Measurements from ENCODE around the gene USP35.

Gene USP35

GRCh38 chr11:78237293-78238046 is 48.8 kb downstream of the USP35 start:
- Histone ChIP-seq H3K27ac (ENCODE audit: low read depth, low read length) (no peak overlapping the region), H3K4me1 (ENCODE audit: control insufficient read depth, insufficient read depth, low read length, unreplicated experiment) (peaks cover 2% of the 10 kb centered on the region), H3K79me2 (ENCODE audit: control insufficient read depth, insufficient read depth, low read length, unreplicated experiment) (no peaks in the 10 kb centered on the region), H2AFZ (ENCODE audit: low read length, unreplicated experiment) (no peak overlapping the region), H3K27me3 (ENCODE audit: insufficient read depth, low read length) (no peaks in the 10 kb centered on the region), H3K4me3 (ENCODE audit: low read depth, low read length) (no peak overlapping the region), H3K36me3 (ENCODE audit: insufficient read depth, low read length) (peaks cover 6% of the 10 kb centered on the region; the same call in 1 of the 2 replicates)

GRCh38 chr11:78239781-78240180 is 51.1 kb downstream of the USP35 start:
- H3K27ac ChIP-seq (ENCODE audit: low read depth, low read length), result no peak overlapping the region
- H2AFZ ChIP-seq (ENCODE audit: low read length, unreplicated experiment), result no peak overlapping the region
- H3K4me1 ChIP-seq (ENCODE audit: control insufficient read depth, insufficient read depth, low read length, unreplicated experiment), result no peaks in the 10 kb centered on the region
- peaks cover 6% of the 10 kb centered on the region; the same call in 1 of the 2 replicates for H3K36me3 ChIP-seq (ENCODE audit: insufficient read depth, low read length)
- no peaks in the 10 kb centered on the region for H3K79me2 ChIP-seq (ENCODE audit: control insufficient read depth, insufficient read depth, low read length, unreplicated experiment)
- no peak overlapping the region for H3K4me3 ChIP-seq (ENCODE audit: low read depth, low read length)
- no peaks in the 10 kb centered on the region for H3K27me3 ChIP-seq (ENCODE audit: insufficient read depth, low read length)

GRCh38 chr11:78241475-78241874 is 52.8 kb downstream of the USP35 start:
- Histone ChIP-seq H3K27ac (ENCODE audit: low read depth, low read length) (no peak overlapping the region), H3K36me3 (ENCODE audit: insufficient read depth, low read length) (peaks cover 6% of the 10 kb centered on the region; the same call in 1 of the 2 replicates), H3K4me1 (ENCODE audit: control insufficient read depth, insufficient read depth, low read length, unreplicated experiment) (no peaks in the 10 kb centered on the region), H3K27me3 (ENCODE audit: insufficient read depth, low read length) (no peaks in the 10 kb centered on the region), H3K4me3 (ENCODE audit: low read depth, low read length) (no peak overlapping the region), H3K79me2 (ENCODE audit: control insufficient read depth, insufficient read depth, low read length, unreplicated experiment) (no peaks in the 10 kb centered on the region), H2AFZ (ENCODE audit: low read length, unreplicated experiment) (no peak overlapping the region)

GRCh38 chr11:78244080-78244479 is 55.4 kb downstream of the USP35 start:
- no peak overlapping the region for H2AFZ ChIP-seq (ENCODE audit: low read length, unreplicated experiment)
- no peak overlapping the region for H3K4me3 ChIP-seq (ENCODE audit: low read depth, low read length)
- H3K4me1 ChIP-seq (ENCODE audit: control insufficient read depth, insufficient read depth, low read length, unreplicated experiment), result no peaks in the 10 kb centered on the region
- no peaks in the 10 kb centered on the region for H3K79me2 ChIP-seq (ENCODE audit: control insufficient read depth, insufficient read depth, low read length, unreplicated experiment)
- no peaks in the 10 kb centered on the region for H3K27me3 ChIP-seq (ENCODE audit: insufficient read depth, low read length)
- no peaks in the 10 kb centered on the region for H3K36me3 ChIP-seq (ENCODE audit: insufficient read depth, low read length)
- H3K27ac ChIP-seq (ENCODE audit: low read depth, low read length), result no peak overlapping the region

DNA sequence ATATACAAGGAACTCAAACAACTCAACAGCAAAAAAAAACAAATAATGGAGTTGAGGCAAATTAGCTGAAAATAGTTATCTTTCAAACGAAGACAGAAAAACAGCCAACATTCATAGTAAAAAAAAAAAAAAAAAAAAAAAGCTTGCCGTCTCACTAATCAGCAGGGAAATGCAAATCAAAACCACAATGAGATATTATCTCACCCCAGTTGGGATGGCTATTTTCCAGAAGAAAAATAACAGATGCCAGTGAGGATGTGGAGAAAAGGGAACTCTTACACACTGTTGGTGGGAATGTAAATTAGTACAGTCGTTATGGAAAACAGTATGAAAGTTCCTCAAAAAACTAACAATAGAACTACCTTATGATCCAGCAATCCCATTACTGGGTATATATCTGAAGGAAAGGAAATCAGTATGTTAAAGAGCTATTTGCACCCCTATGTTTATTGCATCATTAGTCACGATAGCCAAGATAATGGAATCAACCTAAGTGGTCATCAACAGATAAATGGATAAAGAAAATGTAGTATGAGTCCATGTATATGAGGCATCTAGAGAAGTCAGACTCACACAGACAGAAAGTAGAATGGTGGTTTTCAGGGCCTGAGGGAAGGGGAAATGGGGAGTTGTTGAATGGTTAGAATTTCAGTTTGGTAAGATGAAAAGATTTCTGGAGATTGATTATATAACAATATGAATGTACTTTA is 56.0 kb downstream of the USP35 start:
- Histone ChIP-seq H3K4me1 (ENCODE audit: control insufficient read depth, insufficient read depth, low read length, unreplicated experiment) (no peaks in the 10 kb centered on the region), H3K4me3 (ENCODE audit: low read depth, low read length) (no peak overlapping the region), H3K27me3 (ENCODE audit: insufficient read depth, low read length) (no peaks in the 10 kb centered on the region), H3K27ac (ENCODE audit: low read depth, low read length) (no peak overlapping the region), H3K36me3 (ENCODE audit: insufficient read depth, low read length) (no peaks in the 10 kb centered on the region), H2AFZ (ENCODE audit: low read length, unreplicated experiment) (no peak overlapping the region), H3K79me2 (ENCODE audit: control insufficient read depth, insufficient read depth, low read length, unreplicated experiment) (no peaks in the 10 kb centered on the region)

- no peak overlapping the region for H2AFZ ChIP-seq (ENCODE audit: low read length, unreplicated experiment)
- H3K36me3 ChIP-seq (ENCODE audit: insufficient read depth, low read length), result no peaks in the 10 kb centered on the region
- no peak overlapping the region for H3K27ac ChIP-seq (ENCODE audit: low read depth, low read length)
- H3K4me1 ChIP-seq (ENCODE audit: control insufficient read depth, insufficient read depth, low read length, unreplicated experiment), result peaks cover 9% of the 10 kb centered on the region
- no peak overlapping the region for H3K4me3 ChIP-seq (ENCODE audit: low read depth, low read length)
- no peaks in the 10 kb centered on the region for H3K79me2 ChIP-seq (ENCODE audit: control insufficient read depth, insufficient read depth, low read length, unreplicated experiment)
- no peaks in the 10 kb centered on the region for H3K27me3 ChIP-seq (ENCODE audit: insufficient read depth, low read length)
These were observed 59.5 kb downstream of the USP35 start for GRCh38 chr11:78248191-78248590.

GRCh38 chr11:78248903-78249302 is 60.2 kb downstream of the USP35 start:
- no peaks in the 10 kb centered on the region for H3K36me3 ChIP-seq (ENCODE audit: insufficient read depth, low read length)
- no peak overlapping the region for H3K4me3 ChIP-seq (ENCODE audit: low read depth, low read length)
- no peak overlapping the region for H3K27ac ChIP-seq (ENCODE audit: low read depth, low read length)
- H2AFZ ChIP-seq (ENCODE audit: low read length, unreplicated experiment), result no peak overlapping the region
- H3K4me1 ChIP-seq (ENCODE audit: control insufficient read depth, insufficient read depth, low read length, unreplicated experiment), result peaks cover 13% of the 10 kb centered on the region
- H3K27me3 ChIP-seq (ENCODE audit: insufficient read depth, low read length), result no peaks in the 10 kb centered on the region
- no peaks in the 10 kb centered on the region for H3K79me2 ChIP-seq (ENCODE audit: control insufficient read depth, insufficient read depth, low read length, unreplicated experiment)

GRCh38 chr11:78250099-78250498 is 61.4 kb downstream of the USP35 start:
- Histone ChIP-seq H3K4me1 (ENCODE audit: control insufficient read depth, insufficient read depth, low read length, unreplicated experiment) (peaks cover 19% of the 10 kb centered on the region), H3K27ac (ENCODE audit: low read depth, low read length) (no peak overlapping the region), H3K36me3 (ENCODE audit: insufficient read depth, low read length) (no peaks in the 10 kb centered on the region), H3K79me2 (ENCODE audit: control insufficient read depth, insufficient read depth, low read length, unreplicated experiment) (no peaks in the 10 kb centered on the region), H3K4me3 (ENCODE audit: low read depth, low read length) (no peak overlapping the region), H3K27me3 (ENCODE audit: insufficient read depth, low read length) (no peaks in the 10 kb centered on the region), H2AFZ (ENCODE audit: low read length, unreplicated experiment) (no peak overlapping the region)

DNA sequence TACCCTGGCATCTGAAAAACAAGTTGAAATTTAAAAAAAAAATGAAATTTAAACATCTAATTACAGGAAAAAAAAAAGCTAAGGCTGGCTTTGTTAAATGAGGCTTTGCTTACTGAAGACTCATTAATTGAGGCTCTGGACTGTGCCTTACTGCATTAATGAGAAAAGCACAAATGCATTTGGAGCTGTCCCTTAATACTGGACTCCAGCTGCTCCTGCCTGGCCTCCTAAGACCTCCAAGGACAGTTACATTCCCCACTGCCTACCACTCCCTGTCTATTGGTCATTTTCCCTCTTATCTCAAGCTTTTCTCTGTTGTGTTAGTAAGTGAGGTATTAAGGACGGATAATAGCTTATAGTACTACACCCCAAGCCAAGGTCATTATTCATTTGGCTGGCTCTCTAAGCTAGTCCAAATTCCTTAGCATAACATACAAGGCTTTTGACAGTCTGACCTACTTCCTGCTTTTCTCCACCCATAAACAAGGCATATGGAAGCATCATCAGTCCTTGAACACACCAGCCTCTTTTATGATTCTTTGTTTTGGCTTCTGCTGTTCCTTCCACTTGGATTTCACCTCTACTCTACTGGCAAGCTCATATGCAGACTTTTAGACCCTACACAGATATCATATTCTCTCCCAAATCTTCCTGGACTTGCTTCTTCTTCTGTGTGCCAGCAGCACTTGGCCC is 62.5 kb downstream of the USP35 start:
- Histone ChIP-seq H3K27me3 (ENCODE audit: insufficient read depth, low read length) (no peaks in the 10 kb centered on the region), H3K79me2 (ENCODE audit: control insufficient read depth, insufficient read depth, low read length, unreplicated experiment) (no peaks in the 10 kb centered on the region), H3K4me3 (ENCODE audit: low read depth, low read length) (no peak overlapping the region), H3K27ac (ENCODE audit: low read depth, low read length) (no peak overlapping the region), H3K36me3 (ENCODE audit: insufficient read depth, low read length) (no peaks in the 10 kb centered on the region), H3K4me1 (ENCODE audit: control insufficient read depth, insufficient read depth, low read length, unreplicated experiment) (peaks cover 22% of the 10 kb centered on the region), H2AFZ (ENCODE audit: low read length, unreplicated experiment) (no peak overlapping the region)

DNA sequence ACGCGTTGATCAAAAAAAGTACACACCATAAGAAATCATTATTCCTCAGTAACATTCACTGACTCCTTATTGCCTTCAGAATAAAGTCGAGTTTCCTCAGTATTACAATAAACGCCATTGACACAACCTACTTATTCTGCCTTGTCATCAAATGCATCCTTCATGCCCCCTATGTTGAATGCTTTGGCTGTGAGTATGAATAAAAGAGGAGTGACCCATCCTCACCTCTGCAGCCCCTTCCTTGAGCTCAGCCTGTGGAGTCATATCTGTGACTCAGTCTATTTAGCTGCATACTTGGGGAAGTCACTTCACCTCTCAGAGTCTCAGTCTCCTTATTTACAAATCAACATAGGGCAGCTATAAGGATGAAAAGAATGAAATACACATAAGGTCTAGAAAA is 65.1 kb downstream of the USP35 start:
- H3K4me3 ChIP-seq (ENCODE audit: low read depth, low read length), result no peak overlapping the region
- peaks cover 35% of the 10 kb centered on the region for H3K4me1 ChIP-seq (ENCODE audit: control insufficient read depth, insufficient read depth, low read length, unreplicated experiment)

More for the DNA sequence above, 65.1 kb downstream of the USP35 start:
- H3K27me3 ChIP-seq (ENCODE audit: insufficient read depth, low read length), result no peaks in the 10 kb centered on the region
- H3K79me2 ChIP-seq (ENCODE audit: control insufficient read depth, insufficient read depth, low read length, unreplicated experiment), result no peaks in the 10 kb centered on the region
- H2AFZ ChIP-seq (ENCODE audit: low read length, unreplicated experiment), result no peak overlapping the region
- no peaks in the 10 kb centered on the region for H3K36me3 ChIP-seq (ENCODE audit: insufficient read depth, low read length)
- H3K27ac ChIP-seq (ENCODE audit: low read depth, low read length), result no peak overlapping the region

Measured in ACC112 (cell line).